HT-29 (cell line): ENCODE measurements around the gene TCF4. TPM values are rescaled to one million over a fixed set of nuclear protein-coding genes. Genes with fewer than 3 reads are reported as not detected.

Source experiments
- DNase-seq: peaks from one replicate; pipeline ENCODE4 v3.0.0-alpha.2; 2015; ENCODE audit warnings: low spot score
- total RNA-seq: library from RNA; depleted of rRNA; stranded (reverse); fragments of >200 nt; shearing (Covaris generic); gene quantifications from 2 replicates; pipeline ENCODE4 v1.2.3, GENCODE V29; 2014

The TCF4 gene
- total RNA-seq, 1 experiment from 2014 or later = 0.58 TPM

DNA sequence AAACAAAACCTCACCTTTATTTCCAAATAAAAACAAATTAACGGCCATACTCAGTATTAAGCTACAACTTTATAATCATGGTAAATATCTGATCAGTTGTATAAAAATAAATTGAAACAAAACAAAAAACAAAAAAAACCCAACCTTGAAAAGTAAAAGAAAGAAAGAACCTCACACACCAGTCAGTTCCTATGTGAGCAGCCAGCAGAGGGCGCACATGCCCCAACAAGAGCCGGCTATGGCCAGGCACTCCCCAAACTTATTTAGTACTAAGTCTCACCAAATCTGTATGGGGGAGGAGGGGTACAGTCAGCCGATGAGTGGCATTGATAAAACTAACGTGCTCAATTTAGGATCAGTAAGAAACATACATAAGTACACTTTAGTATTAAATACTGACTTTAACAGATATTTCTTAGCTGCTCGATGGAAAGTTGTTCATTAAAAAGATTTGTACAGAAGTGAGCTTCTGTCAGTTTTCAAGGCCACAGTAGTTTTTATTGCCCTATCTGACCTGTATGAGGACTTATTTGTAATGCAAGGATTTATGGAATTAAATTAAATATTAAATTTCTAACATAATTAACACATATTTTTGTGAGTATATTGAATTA lies 172.6 kb downstream of the TCF4 start:
- DNase-seq = peak; percentile 63

DNA sequence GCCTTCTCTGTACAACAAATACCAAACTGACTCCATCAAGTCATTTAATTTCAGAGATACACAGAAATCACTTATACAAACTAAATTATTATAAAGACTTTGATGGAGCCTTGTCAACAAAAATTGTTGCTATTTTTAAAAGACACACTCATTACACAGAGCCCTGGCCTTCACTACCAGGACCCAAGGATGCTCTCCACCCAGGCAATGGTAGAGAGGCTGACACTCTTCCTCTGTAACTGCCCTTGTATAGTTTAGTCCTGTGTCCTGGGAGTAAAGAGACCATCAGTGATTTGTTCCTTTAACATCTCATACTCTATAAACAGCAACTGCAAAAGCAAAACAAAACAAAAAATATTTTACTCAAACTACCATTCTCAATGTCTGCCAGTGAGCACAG lies 173.5 kb downstream of the TCF4 start:
- DNase-seq = no peak

DNA sequence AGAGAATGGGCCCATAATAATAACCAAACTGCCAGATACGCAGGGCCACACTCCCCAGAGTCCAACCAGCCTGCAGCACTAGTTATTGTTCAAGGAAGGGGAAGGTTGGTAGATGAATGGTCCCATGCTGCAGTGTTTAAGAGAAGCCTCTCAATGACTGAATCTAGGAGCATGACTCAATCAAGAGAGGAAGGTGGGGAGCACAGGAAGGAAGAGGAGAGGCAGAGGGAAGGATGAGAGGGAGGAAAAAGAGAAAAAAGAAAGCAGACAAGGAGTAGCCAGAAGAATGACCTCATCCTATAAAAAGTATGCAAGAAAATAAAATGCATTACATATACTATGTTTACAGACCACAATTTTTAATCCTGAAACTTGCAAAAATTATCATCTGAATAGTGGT lies 174.5 kb downstream of the TCF4 start:
- DNase-seq = no peak

DNA sequence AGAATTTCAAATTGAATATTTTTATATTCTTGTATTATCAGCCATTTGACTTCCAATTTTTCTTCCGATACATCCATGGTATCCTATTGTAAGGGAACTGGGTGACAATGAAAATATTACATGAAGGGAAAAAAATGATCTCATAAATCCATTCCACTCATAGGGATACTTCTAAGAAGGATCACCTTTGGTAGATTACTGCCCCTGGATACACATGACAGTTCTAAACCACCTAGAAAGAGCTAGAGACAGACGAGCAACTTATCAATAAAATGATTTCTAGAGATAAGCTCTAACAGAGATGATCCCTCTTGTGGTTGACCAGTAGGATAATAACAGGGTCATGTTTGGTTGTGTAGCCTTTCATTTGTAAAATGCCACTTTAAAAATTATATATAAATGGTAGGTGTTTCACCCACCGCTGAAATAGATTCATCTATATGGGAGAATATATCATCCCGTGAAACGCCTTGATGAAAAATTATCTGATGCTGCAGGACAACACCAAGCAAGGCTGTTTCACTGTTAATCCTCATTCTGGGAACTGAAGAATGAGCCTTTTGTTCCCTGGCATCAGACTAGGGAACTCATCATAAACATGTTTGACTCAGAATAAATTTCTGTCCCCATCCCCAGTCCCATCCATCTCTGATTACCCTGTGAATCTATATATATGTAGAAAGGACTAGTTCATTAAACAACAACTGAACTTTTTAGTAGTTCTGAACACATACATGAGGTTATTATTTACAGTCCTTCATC lies 180.0 kb downstream of the TCF4 start:
- no peak for DNase-seq

DNA sequence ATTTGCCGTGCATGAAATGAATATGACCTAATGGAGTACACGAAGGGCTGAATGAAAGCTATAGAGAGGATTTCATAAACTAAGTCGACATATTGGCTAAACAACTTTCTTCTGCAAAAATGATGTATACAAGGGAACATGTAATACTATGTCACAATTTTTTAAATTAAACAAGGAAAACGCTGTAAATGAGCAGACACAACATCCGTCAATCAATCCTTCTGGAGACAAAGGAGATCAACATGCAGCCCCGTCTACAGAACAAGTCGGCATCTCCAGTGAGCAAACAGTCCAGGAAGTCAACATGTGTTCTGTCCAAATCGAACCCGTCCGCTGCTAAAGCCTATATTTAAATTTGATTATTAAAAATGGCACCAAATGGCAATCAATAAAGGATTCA lies 180.8 kb downstream of the TCF4 start:
- no peak for DNase-seq

DNA sequence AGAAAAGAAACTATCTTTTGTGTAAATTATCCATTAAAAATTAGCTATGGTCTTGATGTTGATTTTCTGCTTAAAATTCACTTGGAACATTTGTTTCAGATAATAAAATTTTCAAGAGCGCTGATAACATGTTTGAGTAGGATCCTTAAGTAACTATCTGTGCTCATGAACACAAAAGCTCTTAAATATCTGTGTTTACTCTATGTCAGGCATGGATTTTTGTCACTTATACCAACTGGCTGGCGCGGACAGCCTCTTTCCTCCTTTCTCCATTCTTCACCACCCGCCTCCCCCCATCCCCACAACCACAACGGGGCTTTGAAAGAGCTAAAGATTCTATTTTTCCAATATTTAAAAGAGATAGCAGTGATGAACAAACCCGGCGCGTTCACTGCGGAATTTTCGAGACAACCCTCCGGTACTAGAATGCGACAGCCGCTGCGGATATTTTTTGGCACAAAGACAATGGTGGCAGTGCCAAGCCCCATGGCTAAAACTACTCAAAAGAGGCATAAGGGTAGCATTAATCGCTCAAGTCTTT lies 181.5 kb downstream of the TCF4 start:
- no peak for DNase-seq

DNA sequence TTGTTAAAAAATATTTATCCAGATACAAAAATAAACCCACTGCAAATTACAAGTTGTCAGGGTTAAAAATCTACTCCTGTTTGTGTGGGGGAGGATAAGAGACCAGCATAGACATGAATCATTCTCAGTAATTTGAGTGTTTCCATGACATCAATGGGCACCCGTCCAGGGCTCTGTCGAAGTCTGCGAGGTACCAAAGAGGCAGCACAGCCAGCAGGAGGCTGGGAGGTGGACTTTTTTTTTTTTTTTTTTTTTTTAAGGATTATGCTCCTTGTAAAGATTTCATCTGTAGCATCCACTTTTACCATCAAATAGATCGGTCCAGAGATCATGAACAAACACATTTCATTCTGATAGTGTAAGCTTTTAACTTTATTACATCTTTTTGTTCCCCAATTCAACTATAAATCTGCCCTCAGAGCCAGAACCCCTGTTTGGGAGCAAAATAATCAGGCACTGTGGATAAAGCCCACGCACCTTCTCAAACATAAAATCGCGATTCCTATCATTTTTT lies 182.0 kb downstream of the TCF4 start:
- no peak for DNase-seq

DNA sequence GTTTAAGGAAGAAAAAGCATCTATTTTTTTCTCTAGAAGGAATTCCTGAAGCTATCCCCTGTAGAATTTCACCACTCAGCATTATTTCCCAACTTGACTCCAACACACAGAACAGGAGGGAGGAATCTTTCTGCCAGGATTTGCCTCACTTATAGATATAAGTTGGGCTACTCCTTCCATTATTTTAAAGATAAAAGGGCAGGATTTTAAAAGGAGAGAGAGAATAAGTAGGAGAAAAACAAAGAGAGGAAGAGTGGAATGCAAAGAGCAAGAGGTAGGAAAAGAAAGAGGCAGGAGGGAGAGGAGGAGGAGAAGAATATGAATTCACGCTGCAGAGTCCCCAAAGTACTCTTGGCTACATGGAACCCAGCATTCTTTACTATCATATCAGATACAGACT lies 182.5 kb downstream of the TCF4 start:
- no peak for DNase-seq

DNA sequence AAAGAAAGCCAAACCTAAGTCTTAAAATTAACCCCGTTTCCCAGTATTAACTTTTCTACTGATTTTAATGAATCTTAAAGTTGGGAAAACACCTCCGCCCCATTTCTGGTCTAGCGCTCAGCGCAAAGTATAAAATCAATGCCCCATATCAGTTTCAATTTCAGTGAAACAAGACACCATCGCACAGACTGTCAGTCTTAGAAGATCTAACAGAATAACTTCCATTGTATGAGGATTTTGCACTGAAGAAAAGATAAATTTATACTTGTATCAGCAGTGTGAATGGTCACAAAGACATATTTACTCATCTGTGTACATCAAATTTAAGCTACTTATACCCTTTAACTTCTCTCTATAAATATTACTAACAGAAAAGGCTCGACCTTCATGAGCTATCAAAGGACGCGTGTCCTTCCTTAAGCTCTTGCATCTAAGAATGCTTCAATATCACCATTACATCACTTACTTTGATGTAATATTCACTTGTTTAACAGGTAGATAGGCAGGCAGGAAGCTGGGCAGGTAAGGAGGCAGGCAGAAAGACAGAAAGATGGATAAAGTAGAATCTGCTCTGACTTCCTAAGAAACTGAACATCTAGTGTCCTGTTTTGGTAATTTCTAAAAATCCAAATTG lies 183.0 kb downstream of the TCF4 start:
- DNase-seq = no peak

DNA sequence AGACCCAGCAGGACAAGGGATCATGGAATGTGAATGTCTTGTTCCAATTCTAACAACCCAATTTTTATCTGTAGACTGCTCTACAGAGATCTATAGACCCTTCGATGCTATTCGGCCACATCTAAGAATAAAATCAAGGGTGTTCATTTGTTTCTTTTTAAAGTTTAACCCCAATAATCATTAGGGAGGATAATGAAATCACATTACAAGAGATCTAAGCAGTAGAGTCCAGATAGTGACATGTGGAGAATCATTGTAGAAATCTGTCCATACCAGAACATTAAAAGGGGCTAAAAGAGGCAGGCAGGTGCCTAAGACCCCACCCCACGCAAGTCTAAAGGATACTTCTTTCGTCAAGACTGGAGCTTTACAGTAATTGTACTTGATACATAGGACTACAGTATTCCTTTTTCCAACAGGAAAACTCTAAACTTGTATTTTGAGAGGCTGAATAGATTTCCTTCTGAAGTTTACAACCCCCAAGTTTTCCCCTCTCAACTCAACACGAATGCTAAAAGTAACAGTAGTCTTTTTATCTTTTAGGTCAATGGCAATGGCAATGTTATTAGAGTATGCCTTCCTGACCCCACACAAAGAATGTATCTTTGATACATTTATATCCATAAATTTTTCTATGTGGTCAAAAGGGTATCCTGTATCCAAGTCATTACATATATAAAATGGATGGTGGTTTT lies 183.7 kb downstream of the TCF4 start:
- no peak for DNase-seq

DNA sequence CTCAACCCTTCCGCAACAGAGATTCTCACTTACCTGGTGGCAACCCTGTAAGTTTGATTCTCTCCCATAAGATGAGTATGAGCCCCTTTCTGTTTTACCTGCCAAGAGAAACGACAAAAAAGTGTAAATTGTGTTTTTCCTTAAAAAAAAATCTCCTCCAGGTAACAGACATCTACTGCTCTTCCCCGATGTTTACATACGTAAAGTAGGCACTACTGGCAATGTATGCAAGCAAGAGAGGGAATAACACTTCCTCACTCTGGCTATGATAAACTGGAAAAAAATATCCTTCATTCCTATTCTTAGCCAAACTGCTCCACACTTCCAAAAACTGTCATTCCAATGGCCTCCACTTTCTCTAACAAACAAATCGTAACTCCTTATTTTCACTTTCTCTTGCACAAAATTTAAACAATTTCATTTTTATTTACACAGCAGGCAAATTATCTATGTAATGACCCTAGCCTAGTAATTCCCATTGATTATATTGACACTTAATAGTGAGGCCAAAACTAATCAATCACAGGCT lies 184.5 kb downstream of the TCF4 start:
- no peak for DNase-seq

DNA sequence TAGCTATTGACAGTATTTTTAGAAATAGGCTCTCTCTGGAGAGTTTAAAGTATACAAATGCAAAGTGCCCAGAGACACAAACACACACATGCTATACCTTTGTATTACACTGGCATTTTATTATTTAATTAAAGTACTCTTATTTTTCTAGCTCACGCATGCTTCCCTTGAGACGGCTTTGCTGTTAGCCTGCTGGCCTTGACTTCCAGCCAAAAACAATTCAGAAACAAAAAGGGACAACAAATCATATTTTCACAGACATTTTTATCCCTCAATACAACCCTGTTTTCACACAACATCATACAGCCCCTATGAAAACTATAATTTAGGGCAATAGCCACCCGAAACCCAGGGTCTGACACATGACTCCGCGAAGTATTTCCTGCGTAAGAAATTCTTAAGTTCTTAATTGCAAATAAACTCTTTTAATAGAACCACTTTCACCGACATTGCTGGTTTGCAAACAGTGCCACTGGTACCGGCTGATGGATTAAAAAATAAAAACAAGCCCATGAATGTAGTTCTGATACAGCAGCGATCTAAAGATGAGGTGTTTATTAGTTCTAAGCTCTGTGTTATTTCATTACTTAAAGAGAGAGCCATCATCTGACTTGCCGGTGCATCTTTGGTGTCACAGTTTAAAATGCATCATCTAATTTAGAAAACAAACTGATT lies 185.1 kb downstream of the TCF4 start:
- DNase-seq = no peak

DNA sequence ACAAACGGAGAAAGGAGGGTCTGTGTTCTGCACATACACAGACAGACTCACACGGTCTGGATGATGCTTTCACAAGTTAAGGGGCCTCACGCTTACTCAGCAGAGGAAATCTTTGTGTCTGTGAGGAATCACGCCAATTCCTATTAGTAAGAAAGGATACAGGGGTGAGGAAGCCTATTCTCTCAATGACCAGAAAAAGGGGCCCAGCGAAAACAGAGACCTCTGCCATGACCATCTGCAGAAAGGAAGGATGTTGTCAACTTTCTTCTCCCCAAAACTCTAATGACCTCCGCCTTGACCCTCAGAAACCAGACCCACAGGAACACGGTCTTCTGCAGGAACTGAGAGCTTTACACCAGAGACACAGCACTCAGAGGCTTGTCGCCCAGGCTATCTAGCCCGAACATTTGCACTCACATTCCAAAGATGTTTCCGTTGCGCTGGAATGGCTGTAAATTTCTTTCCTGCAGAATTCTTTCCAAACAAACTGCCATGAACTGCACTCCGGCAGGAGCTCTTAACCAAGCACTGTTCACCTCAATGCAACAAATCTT lies 186.3 kb downstream of the TCF4 start:
- DNase-seq = no peak

DNA sequence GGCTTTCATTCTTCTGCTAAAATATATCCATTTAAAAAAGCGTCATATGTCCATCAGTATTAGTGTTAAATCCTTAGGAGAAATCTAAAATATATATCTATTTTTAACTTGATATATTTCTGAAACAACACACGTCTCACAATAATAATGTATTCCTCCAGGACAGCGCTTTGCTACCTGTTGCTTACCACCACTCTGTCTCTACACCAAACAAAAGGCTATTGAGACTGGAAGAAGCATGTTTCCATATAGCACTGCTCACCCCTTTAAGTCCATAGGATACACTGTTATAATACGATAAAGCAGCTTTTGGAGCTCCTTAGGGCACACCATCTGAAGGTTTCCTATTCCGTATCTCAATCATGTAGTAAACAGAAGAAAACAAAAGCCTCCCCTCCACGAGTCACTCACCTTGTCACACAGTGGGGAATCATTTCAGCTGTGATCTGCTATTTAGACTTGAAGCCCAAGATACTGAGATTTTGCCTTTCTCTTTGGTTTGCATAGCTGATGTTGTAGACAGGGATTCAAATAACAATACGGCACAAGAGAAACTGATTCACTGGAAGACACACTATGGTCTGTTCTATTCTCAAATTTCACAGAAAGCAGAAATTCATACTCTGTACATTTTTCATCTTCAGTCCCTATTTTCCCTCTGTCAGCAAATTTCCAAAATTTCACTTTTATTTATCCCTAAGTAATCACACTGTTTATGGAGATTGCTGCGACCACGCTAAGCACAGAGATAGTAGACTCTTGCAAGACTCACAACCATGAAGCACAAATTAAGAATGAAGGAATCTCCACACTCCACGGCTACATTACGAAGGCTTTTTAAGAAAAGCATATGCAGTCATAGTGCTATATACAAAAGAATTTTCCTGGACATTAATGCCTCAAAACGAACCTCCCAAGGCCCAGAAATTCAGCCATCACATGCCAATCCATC lies 187.1 kb downstream of the TCF4 start:
- DNase-seq = no peak

DNA sequence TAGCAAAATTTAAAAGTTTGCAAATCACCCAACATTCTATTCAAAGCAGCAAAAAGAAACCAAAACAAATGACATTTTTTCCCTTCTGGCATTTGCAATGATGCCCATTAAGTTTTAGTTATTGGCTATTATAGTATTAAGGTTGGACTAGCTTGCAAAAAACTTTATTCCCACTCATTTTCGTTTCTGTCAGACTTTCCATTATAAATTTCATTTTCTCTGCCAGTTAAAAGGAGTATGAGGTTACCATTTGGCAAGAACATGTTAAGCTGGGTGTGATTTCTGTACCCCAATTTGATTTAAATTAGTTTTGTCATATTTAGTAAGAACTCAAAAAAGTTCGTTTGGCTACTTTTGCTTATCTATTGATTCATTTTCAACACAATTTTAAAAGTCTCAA lies 187.9 kb downstream of the TCF4 start:
- DNase-seq = no peak

DNA sequence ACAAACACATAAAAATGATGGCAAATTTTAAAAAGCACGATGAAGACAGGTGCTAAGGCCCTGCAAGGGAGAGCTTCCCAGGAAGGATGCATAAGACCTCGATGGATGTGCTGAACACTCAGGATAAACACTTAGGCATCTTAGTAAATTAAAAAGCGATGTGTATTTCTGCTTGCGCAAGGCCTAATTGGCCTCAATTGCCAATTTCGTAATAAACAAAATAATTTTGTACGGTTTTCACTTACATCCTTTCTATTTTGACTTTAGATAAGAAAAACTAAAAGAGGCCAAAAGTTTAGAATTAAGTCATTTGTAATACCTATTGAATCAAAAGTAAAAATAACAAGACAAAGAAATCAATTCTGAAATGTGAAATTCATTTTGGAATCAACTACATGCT lies 189.1 kb downstream of the TCF4 start:
- DNase-seq = no peak

DNA sequence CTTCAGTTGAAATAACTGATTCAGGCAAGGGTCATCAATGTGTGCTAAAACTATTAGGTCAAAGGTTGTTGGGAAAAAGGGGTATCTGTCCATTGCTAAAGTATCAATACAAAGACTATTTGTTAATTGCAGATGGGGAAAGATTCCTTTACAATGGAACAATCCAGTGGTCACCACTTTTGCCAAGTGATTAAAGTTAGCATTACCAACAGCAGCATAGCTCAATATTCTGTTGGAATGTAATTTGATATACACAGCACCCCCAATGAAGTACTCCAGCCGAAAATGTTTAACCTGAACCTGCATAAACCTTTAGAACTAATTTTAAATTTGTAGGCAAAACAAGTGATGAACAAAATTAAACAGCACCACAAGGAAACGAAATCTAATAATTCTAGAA lies 191.0 kb downstream of the TCF4 start:
- no peak for DNase-seq

DNA sequence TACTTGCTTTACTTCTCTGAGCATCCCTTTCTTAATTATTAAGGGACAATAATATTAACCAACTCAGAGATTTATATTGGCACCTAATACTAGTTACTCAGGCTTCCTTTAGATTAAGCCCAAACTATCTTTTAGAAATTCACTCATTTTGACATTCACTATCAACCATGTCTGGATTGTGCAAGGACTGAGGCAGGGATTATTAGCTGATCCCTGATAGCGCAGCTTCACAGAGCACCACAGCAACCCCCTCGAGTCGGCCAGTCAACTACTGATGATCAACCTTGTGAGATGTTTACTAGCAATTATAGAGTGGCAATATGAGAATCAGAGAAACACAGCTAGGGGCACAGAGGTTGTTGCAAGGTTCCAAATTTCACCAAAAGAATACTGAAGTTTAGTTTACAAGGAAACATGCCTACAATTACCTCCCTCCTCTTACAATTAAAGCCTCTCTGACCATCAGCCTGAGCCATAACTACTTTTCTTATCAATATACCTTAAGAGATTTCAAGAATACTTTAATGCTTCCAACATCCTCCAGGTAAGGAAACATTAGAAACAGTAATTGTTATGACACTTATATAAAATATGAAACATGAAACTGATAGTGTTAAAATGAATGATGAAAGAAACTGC lies 191.6 kb downstream of the TCF4 start:
- no peak for DNase-seq

DNA sequence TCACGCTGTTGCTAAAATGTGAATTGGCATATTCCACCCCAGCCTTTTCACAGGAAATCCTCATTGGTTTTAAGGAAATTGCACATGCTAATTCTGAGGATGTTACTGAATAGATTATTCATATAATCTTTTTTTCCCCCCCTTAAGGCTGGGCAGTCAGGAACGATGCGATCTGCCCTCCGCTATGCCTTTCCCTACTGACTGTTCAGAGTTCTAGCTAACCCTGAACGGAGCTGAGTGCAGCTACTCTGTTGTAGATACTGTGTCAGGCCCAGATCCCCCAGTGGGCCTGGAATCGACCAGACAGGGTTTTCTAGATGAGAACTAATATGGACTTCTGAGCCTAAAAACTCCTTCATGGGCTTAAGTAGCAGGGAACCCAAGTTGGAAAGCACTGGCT lies 192.2 kb downstream of the TCF4 start:
- DNase-seq = no peak
